LNCAP (cell line): ENCODE measurements around the gene LRP2BP.

Source experiments
- CTCF ChIP-seq: fragments of 450-650 bp; IDR thresholded peaks from 2 replicates; pipeline ENCODE4 v1.5.1; 2017; ENCODE audit warnings: mild to moderate bottlenecking

Gene LRP2BP

DNA sequence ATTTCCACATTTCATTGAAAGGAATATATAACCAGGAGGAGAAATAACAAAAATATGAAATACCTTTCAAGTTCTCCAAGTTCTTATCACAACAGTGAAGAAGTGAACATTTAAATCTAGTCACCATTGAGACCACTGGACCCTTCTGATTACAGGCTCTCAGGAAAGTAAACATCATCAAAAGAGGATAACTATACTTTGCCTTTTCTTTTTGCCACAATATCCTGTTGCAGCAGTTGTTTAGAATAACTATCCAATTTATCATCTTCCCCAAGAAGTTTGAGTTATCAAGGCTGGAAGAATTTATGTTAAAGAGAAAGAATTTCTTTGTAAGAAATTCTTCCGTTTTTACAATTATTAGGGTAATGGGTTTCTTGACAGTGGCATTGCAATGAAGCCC is 3.6 kb downstream of the LRP2BP start:
- TF ChIP-seq CTCF = no peak

- TF ChIP-seq CTCF = no peak
Measured at GRCh38 chr4:185390941-185391340, 4.8 kb downstream of the LRP2BP start.

- no peak for TF ChIP-seq CTCF
Measured at GRCh38 chr4:185387957-185388356, 7.8 kb downstream of the LRP2BP start.

GRCh38 chr4:185384930-185385331 is 10.8 kb downstream of the LRP2BP start:
- no peak for TF ChIP-seq CTCF

DNA sequence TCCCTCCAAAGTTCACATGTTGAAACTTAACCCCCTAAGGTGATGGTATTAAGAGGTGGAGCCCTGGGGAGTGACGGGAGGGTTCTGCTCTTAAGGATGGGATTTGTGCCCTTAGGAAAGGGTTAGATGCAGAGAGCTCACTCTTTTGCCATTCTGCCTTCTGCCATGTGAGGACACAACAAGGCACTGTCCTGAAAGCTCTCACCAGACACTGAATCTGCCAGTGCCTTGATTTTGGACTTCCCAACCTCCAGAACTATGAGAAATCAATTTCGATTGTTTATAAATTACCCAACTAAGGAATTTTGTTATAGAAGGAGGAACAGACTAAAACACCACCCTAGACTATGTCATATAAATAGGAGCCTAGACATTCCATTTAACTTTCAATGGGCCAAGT is 11.7 kb downstream of the LRP2BP start:
- no peak for TF ChIP-seq CTCF

- TF ChIP-seq CTCF = no peak
Measured at GRCh38 chr4:185383451-185383850, 12.3 kb downstream of the LRP2BP start.

GRCh38 chr4:185382754-185383153 is 13.0 kb downstream of the LRP2BP start:
- no peak for TF ChIP-seq CTCF
